ENCODE results near the gene CLEC4C. TPM values are rescaled to one million over a fixed set of nuclear protein-coding genes. Genes with fewer than 3 reads are reported as not detected.
A peak's percentile ranks its signal among the peaks of the same experiment; 100 is the strongest.
"Not testable (repeated sequence)": the region's sequence is repeated elsewhere in the genome, so short reads cannot be mapped to it uniquely, and the experiment has no call there.

The CLEC4C gene, protein sequence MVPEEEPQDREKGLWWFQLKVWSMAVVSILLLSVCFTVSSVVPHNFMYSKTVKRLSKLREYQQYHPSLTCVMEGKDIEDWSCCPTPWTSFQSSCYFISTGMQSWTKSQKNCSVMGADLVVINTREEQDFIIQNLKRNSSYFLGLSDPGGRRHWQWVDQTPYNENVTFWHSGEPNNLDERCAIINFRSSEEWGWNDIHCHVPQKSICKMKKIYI
- not detected in 2 replicates for total RNA-seq (ENCODE audit: low replicate concordance)
- long read RNA-seq, result 0 reads

DNA sequence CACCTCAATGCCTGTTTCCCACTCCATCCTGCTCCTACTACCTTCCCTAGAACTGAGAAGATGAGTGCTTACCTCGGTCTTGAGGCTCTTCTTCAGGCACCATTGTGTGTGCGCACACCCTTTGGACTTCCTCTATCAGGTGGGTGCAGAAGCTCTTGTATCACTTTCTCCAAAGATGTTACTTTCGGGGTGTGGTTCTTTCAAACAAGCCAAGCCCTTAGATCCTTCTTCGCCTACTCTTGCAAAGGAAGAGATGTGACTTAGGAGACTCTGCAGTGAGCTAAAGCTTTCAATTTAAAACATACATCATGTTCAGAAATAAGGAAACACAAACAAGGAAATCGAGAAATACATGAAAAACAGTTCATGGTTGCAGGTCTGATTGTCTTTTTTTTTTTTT, at the start of gene CLEC4C:
TSS of gene CLEC4C (minus strand) at position 130 of the 400 bp plus-strand sequence. CDS start at position 103, 27 bp downstream.
- DNase-seq (ENCODE audit: extremely low spot score, unreplicated experiment), result no peak
- Mint-ChIP-seq H3K27me3 (no peaks in the 10 kb centered on the region), H3K4me3 (no peak within 1 kb of the TSS), H3K9me3 (peaks cover 12% of the 10 kb centered on the region), H3K27ac (no peak within 1 kb of the TSS), H3K36me3 (peaks cover 4% of the 10 kb centered on the region), H3K4me1 (ENCODE audit: unreplicated experiment) (no peaks in the 10 kb centered on the region)
- TF ChIP-seq, protein P1, sequence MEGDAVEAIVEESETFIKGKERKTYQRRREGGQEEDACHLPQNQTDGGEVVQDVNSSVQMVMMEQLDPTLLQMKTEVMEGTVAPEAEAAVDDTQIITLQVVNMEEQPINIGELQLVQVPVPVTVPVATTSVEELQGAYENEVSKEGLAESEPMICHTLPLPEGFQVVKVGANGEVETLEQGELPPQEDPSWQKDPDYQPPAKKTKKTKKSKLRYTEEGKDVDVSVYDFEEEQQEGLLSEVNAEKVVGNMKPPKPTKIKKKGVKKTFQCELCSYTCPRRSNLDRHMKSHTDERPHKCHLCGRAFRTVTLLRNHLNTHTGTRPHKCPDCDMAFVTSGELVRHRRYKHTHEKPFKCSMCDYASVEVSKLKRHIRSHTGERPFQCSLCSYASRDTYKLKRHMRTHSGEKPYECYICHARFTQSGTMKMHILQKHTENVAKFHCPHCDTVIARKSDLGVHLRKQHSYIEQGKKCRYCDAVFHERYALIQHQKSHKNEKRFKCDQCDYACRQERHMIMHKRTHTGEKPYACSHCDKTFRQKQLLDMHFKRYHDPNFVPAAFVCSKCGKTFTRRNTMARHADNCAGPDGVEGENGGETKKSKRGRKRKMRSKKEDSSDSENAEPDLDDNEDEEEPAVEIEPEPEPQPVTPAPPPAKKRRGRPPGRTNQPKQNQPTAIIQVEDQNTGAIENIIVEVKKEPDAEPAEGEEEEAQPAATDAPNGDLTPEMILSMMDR (conservative IDR thresholded peaks at IDR 0.05), result no peak

DNA sequence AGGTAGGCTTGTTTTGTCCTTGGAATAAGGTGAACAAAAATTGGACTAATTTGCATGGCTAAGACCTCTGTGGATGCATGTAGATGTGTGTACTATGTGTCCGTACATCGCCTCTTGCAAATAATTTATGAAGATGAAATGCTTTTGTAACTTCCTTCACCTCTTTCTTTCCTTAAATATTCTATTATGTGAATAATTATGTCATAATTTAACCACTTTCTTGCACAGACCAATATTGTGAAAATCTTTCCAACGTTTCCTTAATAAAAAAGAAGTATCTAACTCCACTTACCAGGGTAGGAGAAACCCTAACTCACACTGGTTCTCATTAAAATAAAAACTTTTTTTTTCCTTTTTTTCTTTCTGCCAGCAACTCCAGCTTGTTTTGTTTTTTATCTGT, 46.0 kb upstream of the CLEC4C start:
- Mint-ChIP-seq H3K4me3 (no peak overlapping the region), H3K27ac (no peak overlapping the region), H3K4me1 (ENCODE audit: unreplicated experiment) (no peaks in the 10 kb centered on the region), H3K27me3 (peaks cover 31% of the 10 kb centered on the region), H3K36me3 (no peaks in the 10 kb centered on the region), H3K9me3 (no peaks in the 10 kb centered on the region)
- no peak for DNase-seq (ENCODE audit: extremely low spot score, unreplicated experiment)
- TF ChIP-seq, protein P1 (conservative IDR thresholded peaks at IDR 0.05), result no peak

DNA sequence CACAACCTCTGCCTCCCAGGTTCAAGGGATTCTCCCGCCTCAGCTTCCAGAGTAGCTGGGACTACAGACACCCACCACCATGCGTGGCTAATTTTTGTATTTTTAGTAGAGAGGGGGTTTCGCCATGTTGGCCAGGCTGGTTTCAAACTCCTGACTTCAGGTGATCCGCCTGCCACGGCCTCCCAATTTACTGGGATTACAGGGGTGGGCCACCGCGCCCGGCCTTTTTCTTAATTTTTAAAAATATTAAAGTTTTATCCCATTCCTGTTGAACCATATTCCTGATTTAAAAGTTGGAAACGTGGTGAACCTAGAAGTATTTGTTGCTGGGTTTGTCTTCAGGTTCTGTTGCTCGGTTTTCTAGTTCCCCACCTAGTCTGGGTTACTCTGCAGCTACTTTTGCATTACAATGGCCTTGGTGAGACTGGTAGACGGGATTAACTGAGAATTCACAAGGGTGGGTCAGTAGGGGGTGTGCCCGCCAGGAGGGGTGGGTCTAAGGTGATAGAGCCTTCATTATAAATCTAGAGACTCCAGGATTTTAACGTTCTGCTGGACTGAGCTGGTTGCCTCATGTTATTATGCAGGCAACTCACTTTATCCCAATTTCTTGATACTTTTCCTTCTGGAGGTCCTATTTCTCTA, 41.8 kb upstream of the CLEC4C start, which contains the start of gene NANOG:
TSS of gene NANOG (plus strand) at position 519 of the 645 bp plus-strand sequence. CDS start 213 bp downstream, outside the sequence.
- not testable (repeated sequence) for DNase-seq (ENCODE audit: extremely low spot score, unreplicated experiment); H3K9me3 Mint-ChIP-seq

DNA sequence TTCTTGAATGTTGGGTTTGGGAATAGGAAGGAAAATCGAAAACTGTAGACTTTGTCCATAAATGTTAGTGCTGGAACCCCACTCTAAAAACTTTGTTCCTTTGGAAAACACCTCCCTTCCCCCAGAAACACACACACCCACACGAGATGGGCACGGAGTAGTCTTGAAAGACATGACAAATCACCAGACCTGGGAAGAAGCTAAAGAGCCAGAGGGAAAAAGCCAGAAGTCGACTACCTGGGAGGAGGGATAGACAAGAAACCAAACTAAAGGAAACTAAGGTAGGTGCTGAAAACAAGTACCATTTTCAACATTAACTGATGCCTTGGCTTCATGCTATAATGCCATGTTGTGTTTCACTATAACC, 41.1 kb upstream of the CLEC4C start:
- H3K36me3 Mint-ChIP-seq, result no peaks in the 10 kb centered on the region
- H3K4me3 Mint-ChIP-seq, result peak overlapping the region; percentile 10
- no peak overlapping the region for H3K27ac Mint-ChIP-seq
- H3K4me1 Mint-ChIP-seq (ENCODE audit: unreplicated experiment), result no peaks in the 10 kb centered on the region
- DNase-seq (ENCODE audit: extremely low spot score, unreplicated experiment), result no peak
- peaks cover 53% of the 10 kb centered on the region for H3K27me3 Mint-ChIP-seq
- no peaks in the 10 kb centered on the region for H3K9me3 Mint-ChIP-seq
- TF ChIP-seq, protein P1 (conservative IDR thresholded peaks at IDR 0.05), result no peak

More for the DNA sequence above, 41.8 kb upstream of the CLEC4C start, which contains the start of gene NANOG:
- not testable (repeated sequence) for H3K4me1 Mint-ChIP-seq (ENCODE audit: unreplicated experiment); H3K27ac Mint-ChIP-seq; H3K36me3 Mint-ChIP-seq
- peaks cover 53% of the 10 kb centered on the region for H3K27me3 Mint-ChIP-seq
- peak within 1 kb of the TSS; percentile 10 for H3K4me3 Mint-ChIP-seq

DNA sequence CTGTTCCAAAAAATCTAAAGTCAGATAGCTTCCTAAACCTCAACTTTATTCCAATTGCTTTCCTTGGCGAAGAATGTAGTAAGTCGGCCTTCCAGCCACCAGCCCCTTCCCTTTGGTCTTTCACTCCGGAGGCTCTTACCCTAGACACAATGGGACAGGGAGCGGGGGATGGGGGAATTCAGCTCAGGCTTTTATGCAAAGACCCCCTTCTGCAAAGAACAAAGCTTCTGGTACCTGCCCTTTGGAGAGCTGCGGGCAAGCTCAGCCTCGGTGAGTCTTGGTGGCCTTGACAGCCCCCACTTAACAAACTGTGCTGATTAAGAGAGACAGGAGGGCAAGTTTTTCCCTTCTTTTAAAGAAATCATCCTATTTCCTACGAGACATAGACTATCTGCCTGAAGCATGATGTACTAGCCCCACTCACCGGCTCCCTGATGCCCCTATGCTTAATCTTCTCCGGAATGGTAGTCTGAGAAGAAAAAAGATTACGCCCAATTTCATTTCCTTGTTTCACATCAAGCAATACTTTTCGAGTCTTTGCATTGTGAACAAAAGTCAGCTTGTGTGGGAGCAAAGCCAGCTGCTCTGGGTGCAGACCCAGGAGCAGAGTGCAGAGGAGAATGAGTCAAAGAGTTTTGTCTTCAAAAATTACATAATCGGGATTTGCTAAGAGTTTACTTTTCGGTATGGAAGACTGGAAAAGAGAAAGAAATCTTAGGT, 40.6 kb upstream of the CLEC4C start:
- peaks cover 53% of the 10 kb centered on the region for H3K27me3 Mint-ChIP-seq

More for the DNA sequence above, 40.6 kb upstream of the CLEC4C start:
- H3K27ac Mint-ChIP-seq, result no peak overlapping the region
- no peaks in the 10 kb centered on the region for H3K4me1 Mint-ChIP-seq (ENCODE audit: unreplicated experiment)
- no peaks in the 10 kb centered on the region for H3K36me3 Mint-ChIP-seq
- H3K4me3 Mint-ChIP-seq, result peak overlapping the region; percentile 10
- no peaks in the 10 kb centered on the region for H3K9me3 Mint-ChIP-seq
- TF ChIP-seq, protein P1 (conservative IDR thresholded peaks at IDR 0.05), result no peak
- DNase-seq (ENCODE audit: extremely low spot score, unreplicated experiment), result no peak

Data from type B pancreatic cell (in vitro differentiated cells).